Colonic mucosa (tissue), 4 donors: ENCODE measurements around the gene RETN. TPM values are rescaled to one million over a fixed set of nuclear protein-coding genes. Genes with fewer than 3 reads are reported as not detected.

ENCODE experiments used
- DNase-seq: peaks from one replicate; pipeline ENCODE4 v3.0.0-alpha.2; 2020
- H3K27ac ChIP-seq: fragments of 200-600 bp; one replicate; pipeline ENCODE4 v1.8.0; 2021
- H3K27me3 ChIP-seq: fragments of 200-600 bp; one replicate; pipeline ENCODE4 v1.8.0; 2021
- H3K36me3 ChIP-seq: fragments of 200-600 bp; one replicate; pipeline ENCODE4 v1.8.0; 2021
- H3K4me1 ChIP-seq: fragments of 200-600 bp; one replicate; pipeline ENCODE4 v1.8.0; 2021; ENCODE audit warnings: mild to moderate bottlenecking
- H3K4me3 ChIP-seq: fragments of 200-600 bp; one replicate; pipeline ENCODE4 v1.8.0; 2021
- H3K9ac ChIP-seq, 2 donors: one replicate each; pipeline ENCODE4 v1.7.0; 2013; ENCODE audit warnings: control low read depth in 2 of 2, low read depth in 2 of 2, low read length in 2 of 2
- H3K9me3 ChIP-seq: fragments of 200-600 bp; one replicate; pipeline ENCODE4 v1.8.0; 2021
- intact Hi-C: fragments of 100-400 bp; cut with DNase I; formaldehyde crosslinking; loops from one replicate; pipeline ENCODE4 v1.14.1; 2022
- total RNA-seq, 2 donors: library from RNA; stranded (reverse); fragmentation: NEBNext Ultra II Directional in 1 of 2; extraction: Animal tissue kit (Norgen Biotek cat#: 25700) in 1 of 2; gene quantifications; one replicate each; pipeline ENCODE4 v1.2.1, GENCODE V29; 2021
- TF ChIP-seq, protein P1 (sequence below): fragments of 200-600 bp; IDR thresholded peaks from one replicate; pipeline ENCODE4 v1.8.0; 2022; ENCODE audit warnings: antibody characterized with exemption, mild to moderate bottlenecking
- donor health status: healthy.
- donor health status: DM: no; HTN: no; CAD: no.
- donor health status: DM: no; HTN: no; CAD: no.

RETN gene
- not detected for total RNA-seq

DNA sequence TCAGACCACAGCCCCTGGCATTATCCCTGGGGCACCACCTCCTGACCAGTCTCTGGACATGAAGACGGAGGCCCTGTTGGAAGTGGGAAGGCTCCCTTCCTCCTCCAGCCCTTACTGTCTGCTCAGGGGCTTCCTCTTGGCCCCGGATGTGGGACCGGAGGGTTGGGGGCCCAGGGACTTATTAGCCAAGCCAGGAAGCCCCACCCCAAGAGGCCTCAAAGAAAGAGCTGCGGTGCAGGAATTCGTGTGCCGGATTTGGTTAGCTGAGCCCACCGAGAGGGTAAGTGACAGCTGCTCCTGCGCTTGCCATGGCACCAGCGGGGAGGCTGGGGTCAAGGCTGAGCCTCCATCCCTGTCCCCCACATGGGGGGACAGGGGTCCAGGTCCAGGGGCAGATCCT lies at the start of gene RETN:
RETN (plus strand) TSS at position 208 of the 400 bp plus-strand sequence. CDS start 278 bp downstream, outside the sequence.
- H3K9me3 ChIP-seq = no peaks in the 10 kb centered on the region
- intact Hi-C loops = no loop called here
- H3K36me3 ChIP-seq = no peaks in the 10 kb centered on the region
- no peak within 1 kb of the TSS for H3K9ac ChIP-seq
- TF ChIP-seq, protein P1, sequence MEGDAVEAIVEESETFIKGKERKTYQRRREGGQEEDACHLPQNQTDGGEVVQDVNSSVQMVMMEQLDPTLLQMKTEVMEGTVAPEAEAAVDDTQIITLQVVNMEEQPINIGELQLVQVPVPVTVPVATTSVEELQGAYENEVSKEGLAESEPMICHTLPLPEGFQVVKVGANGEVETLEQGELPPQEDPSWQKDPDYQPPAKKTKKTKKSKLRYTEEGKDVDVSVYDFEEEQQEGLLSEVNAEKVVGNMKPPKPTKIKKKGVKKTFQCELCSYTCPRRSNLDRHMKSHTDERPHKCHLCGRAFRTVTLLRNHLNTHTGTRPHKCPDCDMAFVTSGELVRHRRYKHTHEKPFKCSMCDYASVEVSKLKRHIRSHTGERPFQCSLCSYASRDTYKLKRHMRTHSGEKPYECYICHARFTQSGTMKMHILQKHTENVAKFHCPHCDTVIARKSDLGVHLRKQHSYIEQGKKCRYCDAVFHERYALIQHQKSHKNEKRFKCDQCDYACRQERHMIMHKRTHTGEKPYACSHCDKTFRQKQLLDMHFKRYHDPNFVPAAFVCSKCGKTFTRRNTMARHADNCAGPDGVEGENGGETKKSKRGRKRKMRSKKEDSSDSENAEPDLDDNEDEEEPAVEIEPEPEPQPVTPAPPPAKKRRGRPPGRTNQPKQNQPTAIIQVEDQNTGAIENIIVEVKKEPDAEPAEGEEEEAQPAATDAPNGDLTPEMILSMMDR = no peak
- H3K27me3 ChIP-seq = peaks cover 3% of the 10 kb centered on the region
- no peaks in the 10 kb centered on the region for H3K4me1 ChIP-seq
- H3K27ac ChIP-seq = no peak within 1 kb of the TSS
- H3K4me3 ChIP-seq = no peak within 1 kb of the TSS
- no peak for DNase-seq

DNA sequence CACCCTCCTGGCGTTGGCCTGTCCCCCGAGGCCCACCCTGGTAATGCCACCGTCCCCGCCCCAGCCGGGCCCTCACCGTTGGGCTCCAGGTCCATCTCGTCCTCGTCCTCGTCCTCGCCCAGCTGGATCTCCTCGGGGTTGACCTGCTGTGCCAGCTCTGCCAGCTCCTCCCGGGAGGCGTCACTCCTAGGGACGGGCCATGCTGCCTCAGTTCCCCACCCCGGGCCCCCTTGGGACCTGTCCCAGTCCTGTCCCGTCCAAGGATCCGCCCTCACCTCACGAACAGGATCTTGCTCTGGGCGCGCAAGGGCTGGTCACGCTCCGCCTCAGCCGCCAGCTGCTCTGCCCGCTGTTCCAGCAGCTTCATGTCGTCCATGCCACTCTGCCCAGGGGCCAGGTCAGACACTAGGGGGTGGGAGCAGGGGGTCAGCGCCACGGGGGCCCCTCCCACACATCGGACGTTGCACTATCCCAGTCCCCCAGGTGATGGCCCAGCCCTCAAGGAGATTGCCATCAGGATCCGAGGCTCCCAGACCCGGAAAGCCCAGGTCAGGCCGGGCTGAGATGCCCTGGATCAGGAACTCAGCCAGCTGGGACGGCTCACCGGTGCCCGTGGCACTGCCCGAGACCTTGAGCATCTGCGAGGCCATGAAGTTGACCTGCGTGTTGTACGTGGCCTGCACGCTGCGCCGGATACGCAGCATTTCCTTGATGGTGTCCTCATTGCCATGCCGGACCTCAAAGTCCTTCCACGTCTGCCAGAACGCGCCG lies 49.0 kb upstream of the RETN start:
- Histone ChIP-seq H3K27me3 (no peaks in the 10 kb centered on the region), H3K36me3 (no peaks in the 10 kb centered on the region), H3K4me3 (no peak overlapping the region), H3K4me1 (peaks cover 19% of the 10 kb centered on the region), H3K27ac (peak overlapping the region; percentile 82), H3K9ac (no peak overlapping the region), H3K9me3 (no peaks in the 10 kb centered on the region)
- DNase-seq = no peak
- intact Hi-C loops = no loop called here
- TF ChIP-seq, protein P1 = no peak

- no peak for DNase-seq
- H3K36me3 ChIP-seq = peaks cover 4% of the 10 kb centered on the region
These were observed 48.1 kb upstream of the RETN start for GRCh38 chr19:7620442-7621412.

GRCh38 chr19:7622933-7623685 lies 45.7 kb upstream of the RETN start:
- Histone ChIP-seq H3K9ac (no peak overlapping the region), H3K9me3 (no peaks in the 10 kb centered on the region), H3K27me3 (no peaks in the 10 kb centered on the region), H3K36me3 (peaks cover 5% of the 10 kb centered on the region), H3K27ac (no peak overlapping the region), H3K4me3 (no peak overlapping the region), H3K4me1 (peaks cover 15% of the 10 kb centered on the region)
- DNase-seq = no peak
- TF ChIP-seq, protein P1 = no peak
- intact Hi-C loops = no loop called here

More at GRCh38 chr19:7620442-7621412, 48.1 kb upstream of the RETN start:
- TF ChIP-seq, protein P1 = no peak
- Histone ChIP-seq H3K4me3 (no peak overlapping the region), H3K27ac (no peak overlapping the region), H3K9ac (no peak overlapping the region), H3K9me3 (no peaks in the 10 kb centered on the region), H3K27me3 (no peaks in the 10 kb centered on the region), H3K4me1 (peaks cover 19% of the 10 kb centered on the region)
- intact Hi-C loops = no loop called here
